Fibroblast of the conjunctiva (primary cell): Measurements from ENCODE around the gene ANAPC7.
"Not testable (repeated sequence)": the region's sequence is repeated elsewhere in the genome, so short reads cannot be mapped to it uniquely, and the experiment has no call there.

Experiments
- DNase-seq: peaks from one replicate; pipeline ENCODE4 v3.0.0-alpha.2; 2010; ENCODE audit warnings: low read depth

Gene ANAPC7

DNA sequence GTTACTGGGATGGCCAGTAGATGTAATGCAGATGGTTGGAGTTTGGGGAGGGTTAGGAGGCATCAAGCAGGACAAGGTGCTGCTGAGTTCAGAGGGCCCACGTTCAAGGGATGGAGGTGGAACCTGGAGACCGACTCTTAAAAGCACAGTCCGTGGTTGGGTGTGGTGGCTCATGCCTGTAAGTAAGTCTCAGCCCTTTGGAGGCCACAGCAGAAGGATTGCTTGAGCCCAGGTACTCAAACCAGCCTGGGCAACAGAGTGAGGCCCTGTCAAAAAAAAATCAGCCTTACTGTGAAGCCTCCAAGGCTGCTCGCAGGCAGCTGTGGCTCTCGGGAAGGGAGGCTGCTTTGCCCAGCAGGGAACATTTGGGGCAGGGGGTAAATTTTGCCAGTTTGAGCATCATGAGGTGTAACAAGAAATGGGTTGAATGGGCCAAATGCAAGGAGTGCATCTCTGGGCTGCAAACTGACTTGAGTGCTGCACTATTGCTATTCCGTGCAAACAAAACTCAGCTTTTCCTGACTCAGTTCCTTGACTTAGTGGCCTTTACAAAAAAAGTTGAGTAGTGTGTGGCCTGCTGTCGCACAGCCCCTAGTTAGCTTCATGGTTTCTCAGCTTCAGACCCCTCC, 55.0 kb downstream of the ANAPC7 start:
- no peak for DNase-seq

DNA sequence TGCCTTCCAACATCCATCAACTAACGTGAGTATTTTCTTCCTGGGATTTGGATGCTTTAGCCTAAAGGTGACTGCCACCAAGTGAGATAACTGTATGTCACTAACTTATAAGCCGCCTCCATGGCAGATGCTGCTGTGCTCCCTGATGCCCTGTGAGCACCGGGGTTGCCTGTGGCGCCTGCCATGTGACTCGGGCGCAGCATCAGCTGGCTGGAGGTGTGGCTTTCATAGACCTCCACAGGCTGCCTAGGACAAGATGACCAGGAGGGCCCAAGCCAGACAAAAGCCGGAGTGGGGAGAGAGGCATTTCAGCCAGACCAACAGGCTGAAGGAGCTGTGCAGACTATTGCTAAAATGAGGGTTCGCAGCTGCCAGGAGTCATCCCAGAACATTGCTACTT, 55.7 kb downstream of the ANAPC7 start:
- DNase-seq, result no peak

DNA sequence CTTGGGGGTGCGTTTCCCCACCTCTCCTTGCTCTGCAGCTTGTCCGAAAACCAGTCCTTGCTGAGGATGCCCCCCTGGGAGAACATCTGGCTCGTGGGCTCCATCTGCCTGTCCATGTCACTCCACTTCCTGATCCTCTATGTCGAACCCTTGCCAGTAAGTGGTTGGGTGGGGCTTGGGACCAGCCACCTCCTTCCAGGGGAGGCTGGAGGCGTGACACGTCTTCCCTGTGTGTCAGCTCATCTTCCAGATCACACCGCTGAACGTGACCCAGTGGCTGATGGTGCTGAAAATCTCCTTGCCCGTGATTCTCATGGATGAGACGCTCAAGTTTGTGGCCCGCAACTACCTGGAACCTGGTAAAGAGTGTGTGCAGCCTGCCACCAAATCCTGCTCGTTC, 57.5 kb downstream of the ANAPC7 start:
- no peak for DNase-seq

DNA sequence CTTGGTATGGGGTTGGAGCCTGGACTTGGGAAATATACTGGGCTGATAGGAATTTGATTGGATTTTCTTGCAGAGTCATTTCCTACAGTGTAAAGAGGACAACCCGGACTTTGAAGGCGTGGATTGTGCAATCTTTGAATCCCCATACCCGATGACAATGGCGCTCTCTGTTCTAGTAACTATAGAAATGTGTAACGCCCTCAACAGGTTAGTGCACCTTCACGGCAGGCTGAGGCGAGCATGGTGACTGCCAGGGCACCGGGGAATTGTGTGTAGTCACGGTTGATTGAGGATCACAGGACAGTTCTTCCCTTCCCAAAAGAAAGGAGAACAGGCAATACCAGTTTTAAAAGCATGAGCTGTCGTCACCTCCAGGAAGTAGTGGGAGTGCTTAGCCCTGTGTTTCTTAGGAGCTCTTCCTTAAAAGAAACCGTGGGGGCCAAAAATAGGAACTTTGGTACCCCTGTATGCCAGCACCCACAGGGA, 58.3 kb downstream of the ANAPC7 start:
- DNase-seq, result no peak

DNA sequence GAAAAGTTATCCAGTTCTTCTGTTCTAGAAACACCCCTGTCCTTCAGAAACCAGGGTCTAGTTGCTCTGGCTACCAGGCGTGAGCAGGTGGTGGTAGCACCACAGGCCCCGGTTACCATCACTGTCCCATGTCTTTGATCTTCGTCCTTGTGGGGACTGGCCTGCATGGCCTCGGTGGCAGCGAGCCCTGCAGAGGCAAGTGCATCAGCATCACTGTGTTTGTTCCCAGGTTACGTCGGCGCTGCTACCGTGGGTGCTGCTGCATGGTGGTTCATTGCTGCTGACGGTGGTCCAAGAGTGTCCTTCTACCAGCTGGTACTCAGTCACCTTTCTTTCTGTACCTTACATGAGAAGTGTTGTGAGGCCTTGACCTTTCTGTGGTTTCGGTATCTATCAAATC, 58.9 kb downstream of the ANAPC7 start:
- DNase-seq, result no peak

DNA sequence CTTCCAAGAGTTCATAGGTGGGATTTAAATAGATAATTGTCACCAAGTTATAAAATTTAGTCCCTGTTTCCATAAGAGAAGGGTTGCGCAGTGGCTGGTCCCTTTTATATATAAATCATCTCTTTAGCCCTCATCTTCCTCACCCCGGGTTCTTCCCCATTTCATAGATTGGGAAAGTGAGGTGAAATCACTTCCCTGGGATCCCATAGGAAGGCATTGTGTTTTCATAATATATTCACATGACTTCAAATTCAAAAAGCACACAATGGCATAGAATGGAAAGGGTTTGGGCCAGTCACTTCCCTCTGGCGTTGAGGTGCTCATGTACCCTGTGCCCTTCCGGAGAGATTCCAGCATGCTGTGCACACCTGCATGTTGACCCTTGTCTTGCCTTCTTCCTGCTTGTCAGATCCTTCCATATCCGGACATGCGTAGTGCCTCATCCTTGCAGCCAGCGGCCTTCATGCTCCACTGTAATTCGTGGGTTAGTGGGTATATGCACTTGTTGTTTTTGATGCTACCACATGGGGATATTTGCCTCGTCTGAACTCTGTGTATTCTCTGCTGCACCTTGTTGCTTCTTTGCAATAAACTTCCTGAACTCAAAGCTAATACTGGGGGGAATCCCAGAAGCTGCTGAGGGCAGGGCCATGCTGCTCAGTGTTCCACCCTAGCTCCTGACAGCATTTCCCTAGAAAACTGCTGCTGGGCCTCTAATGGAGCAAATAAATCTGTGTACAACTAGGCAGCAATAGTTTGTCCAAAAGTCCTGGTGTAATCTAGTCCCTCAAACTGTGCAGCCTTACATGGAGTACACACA, 59.6 kb downstream of the ANAPC7 start:
- no peak for DNase-seq

DNA sequence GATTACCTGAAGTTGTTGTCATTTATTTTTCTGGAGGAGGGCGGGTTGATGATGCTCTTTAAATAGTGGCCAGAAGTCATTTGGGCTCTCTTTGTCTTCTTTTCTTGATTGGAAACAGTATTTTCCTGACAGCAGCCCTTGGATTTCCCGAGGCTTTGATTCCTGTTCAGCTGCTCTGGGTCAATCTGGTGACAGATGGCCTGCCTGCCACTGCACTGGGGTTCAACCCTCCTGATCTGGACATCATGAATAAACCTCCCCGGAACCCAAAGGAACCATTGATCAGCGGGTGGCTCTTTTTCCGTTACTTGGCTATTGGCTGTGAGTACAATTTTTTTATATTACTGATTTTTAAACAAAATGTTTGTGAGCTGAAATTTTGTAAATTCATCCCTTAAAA, 60.4 kb downstream of the ANAPC7 start:
- no peak for DNase-seq

DNA sequence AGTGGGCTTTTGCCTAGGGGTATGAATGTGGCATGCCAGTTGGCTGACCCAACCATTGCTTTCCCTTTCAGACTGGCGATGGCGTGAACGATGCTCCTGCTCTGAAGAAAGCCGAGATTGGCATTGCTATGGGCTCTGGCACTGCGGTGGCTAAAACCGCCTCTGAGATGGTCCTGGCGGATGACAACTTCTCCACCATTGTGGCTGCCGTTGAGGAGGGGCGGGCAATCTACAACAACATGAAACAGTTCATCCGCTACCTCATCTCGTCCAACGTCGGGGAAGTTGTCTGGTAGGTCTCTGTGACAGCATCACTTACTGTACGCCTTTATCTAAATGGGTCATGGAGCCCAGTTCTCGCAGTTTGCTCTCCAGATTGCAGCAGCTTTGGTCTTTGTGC, 61.4 kb downstream of the ANAPC7 start:
- no peak for DNase-seq

DNA sequence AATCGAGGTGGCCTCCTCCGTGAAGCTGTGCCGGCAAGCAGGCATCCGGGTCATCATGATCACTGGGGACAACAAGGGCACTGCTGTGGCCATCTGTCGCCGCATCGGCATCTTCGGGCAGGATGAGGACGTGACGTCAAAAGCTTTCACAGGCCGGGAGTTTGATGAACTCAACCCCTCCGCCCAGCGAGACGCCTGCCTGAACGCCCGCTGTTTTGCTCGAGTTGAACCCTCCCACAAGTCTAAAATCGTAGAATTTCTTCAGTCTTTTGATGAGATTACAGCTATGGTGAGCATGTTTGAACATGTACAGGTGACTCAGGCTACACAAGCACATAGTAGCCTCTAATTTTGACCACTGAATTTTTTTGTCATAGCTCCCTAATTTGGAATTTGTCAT, 62.8 kb downstream of the ANAPC7 start:
- no peak for DNase-seq

DNA sequence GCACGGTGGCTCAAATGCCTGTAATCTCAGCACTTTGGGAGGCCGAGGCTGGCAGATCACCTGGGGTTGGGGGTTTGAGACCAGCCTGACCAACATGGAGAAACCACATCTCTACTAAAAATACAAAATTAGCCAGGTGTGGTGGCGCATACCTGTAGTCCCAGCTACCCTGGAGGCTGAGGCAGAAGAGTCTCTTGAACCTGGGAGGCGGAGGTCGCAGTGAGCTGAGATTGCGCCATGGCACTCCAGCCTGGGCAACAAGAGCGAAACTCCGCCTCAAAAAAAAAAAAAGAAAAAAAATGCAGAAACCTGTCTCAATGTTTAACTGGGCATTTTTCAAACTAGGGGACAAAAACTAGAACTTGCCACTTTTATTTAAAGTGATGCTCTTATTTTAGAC, 63.2 kb downstream of the ANAPC7 start:
- DNase-seq, result not testable (repeated sequence)

DNA sequence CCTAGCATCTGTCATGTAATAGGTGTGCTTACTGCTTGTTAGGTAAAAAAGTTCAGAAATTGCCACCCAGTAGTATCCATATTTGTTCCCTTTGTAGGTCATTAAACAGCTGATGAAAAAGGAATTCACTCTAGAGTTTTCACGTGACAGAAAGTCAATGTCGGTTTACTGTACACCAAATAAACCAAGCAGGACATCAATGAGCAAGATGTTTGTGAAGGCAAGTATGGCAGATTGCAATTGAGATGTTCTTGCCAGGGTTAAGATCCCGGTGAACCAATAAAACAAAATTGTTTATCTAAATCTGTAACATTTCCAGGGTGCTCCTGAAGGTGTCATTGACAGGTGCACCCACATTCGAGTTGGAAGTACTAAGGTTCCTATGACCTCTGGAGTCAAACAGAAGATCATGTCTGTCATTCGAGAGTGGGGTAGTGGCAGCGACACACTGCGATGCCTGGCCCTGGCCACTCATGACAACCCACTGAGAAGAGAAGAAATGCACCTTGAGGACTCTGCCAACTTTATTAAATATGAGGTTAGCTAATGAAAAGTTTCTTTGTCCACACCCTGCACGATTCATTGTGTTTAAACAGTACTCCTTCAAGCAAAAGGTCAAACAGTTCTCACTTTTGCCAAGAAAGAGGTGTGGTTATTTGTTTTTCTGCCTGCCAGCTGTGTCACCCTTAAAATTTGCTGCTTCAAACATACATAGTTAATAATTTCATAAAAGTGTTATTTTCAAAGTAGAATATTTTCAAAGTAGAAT, 64.1 kb downstream of the ANAPC7 start:
- DNase-seq, result no peak

DNA sequence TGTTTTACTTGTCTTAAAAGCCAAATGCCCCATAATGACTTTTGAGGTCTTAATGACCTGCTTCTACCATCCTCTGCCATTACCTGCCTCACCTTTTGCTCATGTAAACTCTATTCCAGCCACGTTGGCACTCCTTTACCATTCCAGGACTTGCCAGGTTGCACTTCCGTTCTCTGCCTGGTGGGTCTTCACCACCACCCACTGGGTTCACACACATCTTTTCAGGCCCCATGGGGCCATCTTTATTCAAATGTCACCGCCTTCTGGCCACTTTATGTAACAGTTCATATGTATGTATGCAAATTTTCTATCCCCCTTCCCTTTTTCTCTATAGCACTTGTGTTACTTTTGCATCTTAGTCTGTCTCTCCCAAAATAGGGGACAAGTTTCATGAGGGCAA, 64.8 kb downstream of the ANAPC7 start:
- DNase-seq, result no peak

DNA sequence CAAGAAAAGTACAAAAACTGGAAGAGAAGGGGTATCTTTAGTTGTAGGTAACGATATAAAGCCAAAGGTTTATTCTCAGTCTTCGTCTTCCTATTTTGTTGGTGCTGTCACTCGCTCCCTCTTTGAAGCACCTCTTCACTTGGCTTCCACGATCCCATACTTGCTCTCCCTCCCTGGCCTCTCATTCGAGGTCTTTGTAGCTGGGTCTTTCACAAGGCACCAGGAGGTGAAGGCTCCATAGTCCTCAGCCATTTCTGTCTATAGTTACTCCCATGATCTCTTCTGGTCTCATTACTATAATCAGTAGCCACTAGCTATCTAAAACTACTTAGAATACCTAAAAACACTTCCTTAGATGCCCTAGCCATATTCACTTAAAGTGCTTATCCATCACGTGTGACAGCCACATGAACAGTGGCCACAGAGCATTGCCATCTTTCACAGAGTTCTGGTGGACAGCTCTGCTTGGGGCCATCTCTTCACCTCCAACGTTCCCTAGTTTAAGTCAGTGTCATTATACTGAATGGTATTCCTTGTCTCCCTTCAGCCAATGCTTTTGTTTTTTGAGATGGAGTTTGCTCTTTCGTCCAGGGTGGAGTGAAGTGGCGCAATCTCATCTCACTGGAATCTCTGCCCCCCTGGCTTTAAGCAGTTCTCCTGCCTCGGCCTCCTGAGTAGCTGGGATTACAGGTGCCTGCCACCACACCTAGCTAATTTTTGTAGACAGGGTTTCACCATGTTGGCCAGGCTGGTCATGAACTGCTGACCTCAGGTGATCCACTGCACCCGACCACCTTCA, 65.4 kb downstream of the ANAPC7 start:
- DNase-seq, result no peak

DNA sequence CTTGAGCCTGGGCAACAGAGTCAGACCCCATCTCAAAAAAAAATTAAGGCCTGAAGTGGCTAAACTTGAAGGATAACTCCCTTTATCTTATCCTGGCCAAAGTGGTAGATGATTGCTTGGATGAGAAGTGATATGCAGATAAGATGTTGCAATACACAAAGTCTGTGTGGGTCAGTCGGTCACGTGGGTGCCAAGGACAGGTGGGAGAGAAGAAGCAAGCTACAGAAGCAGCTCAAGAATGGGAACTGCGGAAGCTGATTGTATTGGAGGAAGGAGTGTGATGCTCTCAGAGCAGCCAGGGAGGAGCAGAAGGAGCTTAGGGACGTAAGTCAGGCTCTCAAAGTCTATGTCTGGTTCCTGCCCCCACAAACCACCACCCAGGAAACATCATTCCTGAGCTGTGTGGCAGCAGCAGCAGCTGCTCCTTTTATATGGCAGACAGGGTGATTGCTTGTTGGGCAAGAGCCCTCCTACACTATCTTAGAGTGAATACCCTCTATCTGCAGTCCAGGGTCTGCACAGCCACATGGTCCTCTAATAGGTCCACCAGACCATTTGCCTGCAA, 67.9 kb downstream of the ANAPC7 start:
- DNase-seq, result no peak

DNA sequence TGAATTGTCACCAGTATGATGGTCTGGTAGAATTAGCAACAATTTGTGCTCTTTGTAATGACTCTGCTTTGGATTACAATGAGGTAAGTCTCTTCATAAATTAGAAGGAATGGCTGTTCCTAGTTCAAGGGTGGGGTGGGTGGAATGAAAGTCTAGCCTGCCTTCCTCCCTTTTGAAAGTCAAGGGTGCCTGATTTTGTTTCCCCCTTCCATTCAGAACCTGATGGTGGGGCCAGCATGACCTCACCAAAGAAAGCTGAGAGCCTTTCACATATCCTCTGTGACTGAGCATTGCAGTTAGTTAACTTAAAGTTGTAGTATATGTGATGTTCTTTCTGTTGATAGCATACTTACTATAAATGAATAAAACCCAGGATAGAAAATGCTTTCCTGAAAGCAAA, 70.3 kb downstream of the ANAPC7 start:
- DNase-seq, result no peak

DNA sequence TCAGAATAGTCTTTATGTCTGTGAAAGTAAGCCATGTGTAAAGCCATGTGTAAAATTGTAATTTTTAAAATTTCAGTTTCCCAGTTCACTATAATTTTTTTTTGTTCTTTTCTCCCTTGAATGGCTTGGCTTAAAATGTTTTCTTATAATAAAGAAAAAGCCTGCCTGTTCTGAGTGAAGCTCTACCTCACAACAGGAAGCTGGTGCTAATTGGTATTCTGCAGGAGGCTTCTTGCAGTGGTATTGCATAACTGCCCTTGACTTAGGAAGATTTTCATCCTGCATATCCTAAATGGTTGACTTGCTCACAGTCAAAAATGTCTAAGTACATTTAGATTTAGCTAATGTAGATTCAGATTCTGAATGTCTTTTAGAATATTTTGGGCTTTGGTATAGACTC, 73.0 kb downstream of the ANAPC7 start:
- peak; percentile 48 for DNase-seq

DNA sequence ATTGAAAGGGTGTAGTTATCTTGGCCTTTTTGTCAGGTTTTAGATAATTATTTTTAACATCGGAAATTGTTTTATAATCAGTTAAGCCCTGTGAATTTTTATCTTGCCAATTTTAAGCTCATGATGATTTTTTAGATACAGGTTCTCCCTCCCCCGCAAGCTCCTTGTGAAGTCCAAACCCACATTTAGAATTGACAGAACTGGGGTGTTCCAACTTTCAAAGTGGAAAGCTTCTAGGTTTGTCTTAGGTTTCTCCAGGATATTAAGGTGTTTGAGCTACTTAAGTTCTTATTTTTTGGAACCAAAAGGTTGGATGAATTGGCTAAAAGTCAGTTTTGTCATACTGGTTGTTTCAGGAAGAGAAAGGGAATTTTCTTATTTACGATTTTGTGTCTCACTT, 73.4 kb downstream of the ANAPC7 start:
- DNase-seq, result no peak

DNA sequence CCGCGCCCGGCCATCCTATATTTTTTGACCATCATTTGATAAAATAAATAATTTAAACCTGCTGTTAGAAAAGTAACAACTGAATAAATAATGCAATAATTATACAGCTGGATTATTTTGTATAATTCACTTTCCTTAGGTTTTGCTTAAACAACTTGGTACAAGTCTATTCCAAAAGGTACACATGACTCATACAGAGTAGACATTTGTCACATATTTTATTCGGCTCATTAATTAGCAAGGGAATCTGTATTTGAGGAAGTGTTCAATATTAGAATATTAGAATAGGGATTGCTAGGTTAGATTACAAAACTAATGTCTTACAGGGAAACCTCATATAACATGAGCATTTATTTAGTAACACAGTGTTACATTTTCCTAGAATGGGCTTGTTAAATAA, 73.8 kb downstream of the ANAPC7 start:
- DNase-seq, result no peak
